Neural cell (in vitro differentiated cells): Measurements from ENCODE around the gene APOL4.

Experiments
- EP300 ChIP-seq: fragments of 450-650 bp; conservative IDR thresholded peaks from 2 replicates; pipeline ENCODE4 v1.6.1; 2014; ENCODE audit warnings: antibody characterized with exemption, mild to moderate bottlenecking, moderate library complexity; ENCODE audit not compliant: poor library complexity, severe bottlenecking
- EZH2 ChIP-seq: fragments of 200-600, 300-800 bp; shearing (Covaris generic), sonication (generic); IDR thresholded peaks from 2 replicates; pipeline ENCODE4 v1.6.1; 2014; ENCODE audit warnings: antibody characterized with exemption, low read length, borderline replicate concordance, mild to moderate bottlenecking; ENCODE audit not compliant: insufficient read depth, poor library complexity, severe bottlenecking
- POLR2AphosphoS5 ChIP-seq: IDR thresholded peaks from 2 replicates; pipeline ENCODE4 v1.6.1; 2012
- SMC3 ChIP-seq: fragments of 450-650 bp; conservative IDR thresholded peaks from 2 replicates; pipeline ENCODE4 v1.6.1; 2014; ENCODE audit warnings: antibody characterized with exemption, mild to moderate bottlenecking, moderate library complexity; ENCODE audit not compliant: poor library complexity
- TAF1 ChIP-seq: IDR thresholded peaks from 2 replicates; pipeline ENCODE4 v1.6.1; 2012; ENCODE audit warnings: low read depth
- TF ChIP-seq, protein P1 (sequence below): fragments of 450-650 bp; IDR thresholded peaks from 2 replicates; pipeline ENCODE4 v1.5.1; 2014; ENCODE audit warnings: antibody characterized with exemption, mild to moderate bottlenecking, moderate library complexity; ENCODE audit not compliant: poor library complexity, severe bottlenecking
- TF ChIP-seq, protein P2 (sequence below): IDR thresholded peaks from 2 replicates; pipeline ENCODE4 v1.6.1; 2012; ENCODE audit warnings: borderline replicate concordance

DNA sequence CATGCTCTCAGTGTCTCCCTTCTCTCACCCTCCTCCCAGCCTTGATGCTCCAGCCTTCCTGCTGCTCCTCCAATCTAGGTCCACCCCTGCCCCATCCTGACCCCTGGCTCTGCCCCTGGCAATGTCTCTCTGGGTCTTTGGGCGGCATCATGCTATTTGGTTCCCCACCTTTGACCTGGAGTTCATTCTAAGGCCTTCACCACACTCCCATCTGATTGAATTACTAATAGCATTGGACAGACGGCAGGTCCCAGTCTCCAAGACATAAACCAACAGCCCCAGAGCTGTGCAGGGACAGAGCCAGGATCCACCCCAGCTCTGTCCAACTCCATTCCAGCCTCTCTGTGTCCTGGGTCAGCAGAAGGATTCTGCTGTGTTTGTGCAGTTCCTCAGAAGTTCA, 7.2 kb downstream of the APOL4 start:
- TF ChIP-seq, protein P1, sequence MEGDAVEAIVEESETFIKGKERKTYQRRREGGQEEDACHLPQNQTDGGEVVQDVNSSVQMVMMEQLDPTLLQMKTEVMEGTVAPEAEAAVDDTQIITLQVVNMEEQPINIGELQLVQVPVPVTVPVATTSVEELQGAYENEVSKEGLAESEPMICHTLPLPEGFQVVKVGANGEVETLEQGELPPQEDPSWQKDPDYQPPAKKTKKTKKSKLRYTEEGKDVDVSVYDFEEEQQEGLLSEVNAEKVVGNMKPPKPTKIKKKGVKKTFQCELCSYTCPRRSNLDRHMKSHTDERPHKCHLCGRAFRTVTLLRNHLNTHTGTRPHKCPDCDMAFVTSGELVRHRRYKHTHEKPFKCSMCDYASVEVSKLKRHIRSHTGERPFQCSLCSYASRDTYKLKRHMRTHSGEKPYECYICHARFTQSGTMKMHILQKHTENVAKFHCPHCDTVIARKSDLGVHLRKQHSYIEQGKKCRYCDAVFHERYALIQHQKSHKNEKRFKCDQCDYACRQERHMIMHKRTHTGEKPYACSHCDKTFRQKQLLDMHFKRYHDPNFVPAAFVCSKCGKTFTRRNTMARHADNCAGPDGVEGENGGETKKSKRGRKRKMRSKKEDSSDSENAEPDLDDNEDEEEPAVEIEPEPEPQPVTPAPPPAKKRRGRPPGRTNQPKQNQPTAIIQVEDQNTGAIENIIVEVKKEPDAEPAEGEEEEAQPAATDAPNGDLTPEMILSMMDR = no peak
- TF ChIP-seq, protein P2, sequence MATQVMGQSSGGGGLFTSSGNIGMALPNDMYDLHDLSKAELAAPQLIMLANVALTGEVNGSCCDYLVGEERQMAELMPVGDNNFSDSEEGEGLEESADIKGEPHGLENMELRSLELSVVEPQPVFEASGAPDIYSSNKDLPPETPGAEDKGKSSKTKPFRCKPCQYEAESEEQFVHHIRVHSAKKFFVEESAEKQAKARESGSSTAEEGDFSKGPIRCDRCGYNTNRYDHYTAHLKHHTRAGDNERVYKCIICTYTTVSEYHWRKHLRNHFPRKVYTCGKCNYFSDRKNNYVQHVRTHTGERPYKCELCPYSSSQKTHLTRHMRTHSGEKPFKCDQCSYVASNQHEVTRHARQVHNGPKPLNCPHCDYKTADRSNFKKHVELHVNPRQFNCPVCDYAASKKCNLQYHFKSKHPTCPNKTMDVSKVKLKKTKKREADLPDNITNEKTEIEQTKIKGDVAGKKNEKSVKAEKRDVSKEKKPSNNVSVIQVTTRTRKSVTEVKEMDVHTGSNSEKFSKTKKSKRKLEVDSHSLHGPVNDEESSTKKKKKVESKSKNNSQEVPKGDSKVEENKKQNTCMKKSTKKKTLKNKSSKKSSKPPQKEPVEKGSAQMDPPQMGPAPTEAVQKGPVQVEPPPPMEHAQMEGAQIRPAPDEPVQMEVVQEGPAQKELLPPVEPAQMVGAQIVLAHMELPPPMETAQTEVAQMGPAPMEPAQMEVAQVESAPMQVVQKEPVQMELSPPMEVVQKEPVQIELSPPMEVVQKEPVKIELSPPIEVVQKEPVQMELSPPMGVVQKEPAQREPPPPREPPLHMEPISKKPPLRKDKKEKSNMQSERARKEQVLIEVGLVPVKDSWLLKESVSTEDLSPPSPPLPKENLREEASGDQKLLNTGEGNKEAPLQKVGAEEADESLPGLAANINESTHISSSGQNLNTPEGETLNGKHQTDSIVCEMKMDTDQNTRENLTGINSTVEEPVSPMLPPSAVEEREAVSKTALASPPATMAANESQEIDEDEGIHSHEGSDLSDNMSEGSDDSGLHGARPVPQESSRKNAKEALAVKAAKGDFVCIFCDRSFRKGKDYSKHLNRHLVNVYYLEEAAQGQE = no peak
- TF ChIP-seq EZH2 = no peak
- TF ChIP-seq TAF1 = no peak
- TF ChIP-seq POLR2AphosphoS5 = no peak
- TF ChIP-seq EP300 = no peak
- no peak for TF ChIP-seq SMC3
